ENCODE results near the gene HMCES.

Gene HMCES

DNA sequence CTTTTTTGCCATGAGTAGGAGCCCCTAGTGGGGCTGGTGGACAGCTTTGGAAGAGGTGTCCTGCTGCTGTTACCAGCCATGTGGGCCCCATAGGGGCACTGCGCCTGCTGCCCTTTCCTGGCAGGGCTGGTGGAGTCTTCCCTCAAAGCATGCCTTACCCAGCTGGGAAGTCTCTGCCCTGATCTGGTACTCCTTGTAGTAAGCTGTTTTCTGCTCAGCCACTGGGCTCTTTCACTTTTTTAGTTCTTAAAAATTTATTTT, 26.2 kb downstream of the HMCES start:
- no peak for DNase-seq
- Mint-ChIP-seq H3K27me3 (no peaks in the 10 kb centered on the region), H3K36me3 (peaks cover 27 to 28% of the 10 kb centered on the region in 2 donors), H3K27ac (no peak overlapping the region), H3K4me3 (no peak overlapping the region), H3K9me3 (no peaks in the 10 kb centered on the region), H3K4me1 (peaks cover 14 to 39% of the 10 kb centered on the region in 2 donors)
- ATAC-seq (replicated peaks): no peak

DNA sequence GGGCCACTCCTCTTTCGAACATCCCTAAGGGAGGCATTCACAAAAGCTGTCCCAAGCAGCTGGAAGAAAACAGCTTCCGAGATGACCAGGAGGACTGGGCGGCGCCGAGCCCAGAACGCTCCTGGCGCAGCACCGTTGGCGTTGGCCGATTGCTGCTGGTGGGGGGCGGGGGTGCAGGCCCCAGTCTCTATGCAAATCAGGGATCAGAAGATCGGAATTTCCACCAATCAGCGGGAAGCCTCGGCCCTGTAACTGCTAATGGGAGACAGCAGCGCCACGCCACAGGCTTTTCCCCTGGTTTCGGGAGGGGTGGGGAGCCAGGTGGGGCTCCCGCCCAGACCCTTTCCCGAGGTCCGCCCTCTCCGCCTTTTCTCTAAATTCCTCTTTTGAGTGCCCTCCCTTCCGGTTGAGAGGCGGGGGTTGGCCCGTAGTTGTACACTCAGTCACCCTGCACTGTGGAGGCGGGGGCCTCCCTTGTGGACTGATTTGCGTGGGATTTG, 27.0 kb downstream of the HMCES start:
- Mint-ChIP-seq H3K36me3 (peaks cover 27 to 28% of the 10 kb centered on the region in 2 donors), H3K4me3 (peak overlapping the region; percentile 71 to 81), H3K27ac (peak overlapping the region; percentile 77), H3K9me3 (no peaks in the 10 kb centered on the region), H3K27me3 (no peaks in the 10 kb centered on the region), H3K4me1 (peaks cover 18 to 39% of the 10 kb centered on the region in 2 donors)
- peak; percentile 84 to 85 for ATAC-seq (replicated peaks)
- DNase-seq: peak; percentile 52

DNA sequence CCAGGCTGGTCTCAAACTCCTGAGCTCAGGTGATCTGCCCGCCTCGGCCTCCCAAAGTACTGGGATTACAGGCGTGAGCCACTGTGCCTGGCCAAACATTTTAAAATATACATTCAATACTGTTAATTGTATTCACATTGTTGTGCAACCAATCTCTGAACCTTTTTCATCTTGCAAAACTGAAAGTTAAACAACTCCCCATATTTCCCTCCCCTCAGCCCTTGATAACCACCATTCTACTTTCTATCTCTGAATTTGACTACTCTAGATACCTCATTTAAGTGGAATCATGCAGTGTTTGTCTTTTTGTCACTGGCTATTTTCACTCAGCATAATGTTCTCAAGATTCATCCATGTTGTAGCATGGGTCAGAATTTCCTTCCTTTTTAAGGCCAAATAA, 30.0 kb downstream of the HMCES start:
- H3K4me1 Mint-ChIP-seq: peaks cover 31 to 55% of the 10 kb centered on the region in 2 donors

DNA sequence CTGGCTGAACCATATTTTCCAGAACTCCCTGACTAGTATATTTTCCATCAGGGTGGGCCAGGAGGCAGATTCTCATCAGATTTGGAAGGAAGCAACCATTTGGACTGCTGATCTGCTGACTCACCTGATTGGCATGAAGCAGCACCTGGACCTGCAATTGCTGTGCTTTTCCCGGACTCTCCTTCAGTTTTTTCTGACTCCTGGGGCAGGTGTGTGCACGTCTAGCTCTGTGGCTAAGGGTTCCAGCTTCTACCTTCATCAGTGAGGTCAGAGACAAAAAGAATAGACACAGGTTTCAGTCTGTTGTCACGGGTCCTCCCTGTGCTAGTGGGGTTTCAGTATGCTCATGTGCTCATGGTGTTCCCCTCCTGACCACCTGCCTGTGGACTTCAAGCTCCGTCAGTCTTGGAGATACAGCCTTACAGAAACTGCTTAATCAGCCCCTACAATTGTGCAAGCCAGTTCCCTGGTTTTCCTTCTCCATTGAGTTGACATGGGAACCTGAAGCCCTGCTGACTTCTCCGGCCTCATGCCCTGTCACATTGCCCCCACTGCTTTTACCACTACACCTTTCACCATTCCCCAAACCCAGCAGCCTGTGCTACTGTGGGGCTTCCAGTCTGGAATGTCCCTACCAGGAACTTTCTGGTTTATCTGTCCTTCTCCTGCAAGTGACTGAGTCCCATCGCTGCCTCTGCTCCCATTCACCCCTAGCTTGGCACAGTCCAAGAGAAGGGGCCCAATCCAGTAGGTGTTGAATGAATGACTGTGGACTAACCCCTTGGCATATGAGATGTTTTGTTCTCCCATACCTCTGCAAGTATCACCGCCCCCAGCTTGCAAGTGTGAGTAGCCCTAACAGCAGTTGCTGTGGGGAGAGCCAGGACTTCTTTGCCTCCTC, 31.7 kb downstream of the HMCES start:
- Mint-ChIP-seq H3K27me3 (no peaks in the 10 kb centered on the region), H3K4me1 (peaks cover 28 to 49% of the 10 kb centered on the region in 2 donors), H3K9me3 (no peaks in the 10 kb centered on the region), H3K4me3 (no peak overlapping the region), H3K36me3 (peaks cover 5 to 6% of the 10 kb centered on the region in 2 donors), H3K27ac (no peak overlapping the region)
- ATAC-seq (replicated peaks) (no peak), DNase-seq (no peak)

More for the DNA sequence above, 30.0 kb downstream of the HMCES start:
- H3K4me3 Mint-ChIP-seq: no peak overlapping the region
- no peak overlapping the region for H3K27ac Mint-ChIP-seq
- DNase-seq: no peak
- peaks cover 18 to 19% of the 10 kb centered on the region in 2 donors for H3K36me3 Mint-ChIP-seq
- H3K27me3 Mint-ChIP-seq: no peaks in the 10 kb centered on the region
- no peaks in the 10 kb centered on the region for H3K9me3 Mint-ChIP-seq
- no peak for ATAC-seq (replicated peaks)

DNA sequence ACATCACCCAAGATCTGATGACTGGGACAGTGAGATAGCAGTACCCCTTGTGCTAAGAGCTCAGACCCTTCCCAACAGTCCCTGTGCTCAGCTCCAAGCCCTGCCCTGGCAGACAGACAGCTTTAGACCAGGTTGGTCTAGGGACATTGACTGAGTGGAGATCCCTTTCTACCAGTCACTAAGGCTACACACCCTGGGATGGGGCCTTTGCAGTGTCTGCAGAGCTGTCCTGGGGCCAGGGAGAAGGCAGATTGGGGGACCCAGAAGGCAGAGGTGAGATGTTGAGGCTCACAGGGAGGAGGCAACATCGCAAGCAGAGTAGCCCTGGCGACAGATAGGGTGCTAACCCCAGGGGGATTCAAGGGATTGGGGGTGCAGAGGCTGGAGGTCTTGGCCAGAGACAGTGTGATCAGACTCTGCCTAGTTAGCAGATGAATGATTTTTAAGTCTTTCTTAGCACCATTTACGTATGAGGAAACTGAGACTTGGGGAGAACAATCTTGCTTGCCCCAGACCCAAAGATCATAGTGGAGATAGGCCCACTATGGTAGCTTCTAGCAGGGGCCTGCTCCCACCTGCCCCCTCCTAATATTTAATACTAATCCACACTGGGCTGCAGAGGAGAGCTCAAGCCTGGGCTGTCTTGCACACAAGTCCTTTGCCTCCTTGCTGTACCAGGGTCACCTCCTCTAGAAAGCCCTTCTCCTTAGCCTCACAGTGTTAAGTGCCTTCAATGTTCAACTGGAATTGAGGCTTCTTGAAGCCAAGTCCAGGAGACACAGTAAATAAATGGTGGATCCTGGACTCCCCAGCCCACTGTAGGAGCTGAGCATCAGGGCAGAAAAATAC, 32.6 kb downstream of the HMCES start:
- no peaks in the 10 kb centered on the region for H3K9me3 Mint-ChIP-seq
- H3K4me1 Mint-ChIP-seq: peaks cover 29 to 44% of the 10 kb centered on the region in 2 donors
- no peaks in the 10 kb centered on the region for H3K27me3 Mint-ChIP-seq
- H3K4me3 Mint-ChIP-seq: no peak overlapping the region
- H3K27ac Mint-ChIP-seq: peak overlapping the region; percentile 63
- H3K36me3 Mint-ChIP-seq: peaks cover 5% of the 10 kb centered on the region in 2 donors
- ATAC-seq (replicated peaks) (no peak), DNase-seq (no peak)

DNA sequence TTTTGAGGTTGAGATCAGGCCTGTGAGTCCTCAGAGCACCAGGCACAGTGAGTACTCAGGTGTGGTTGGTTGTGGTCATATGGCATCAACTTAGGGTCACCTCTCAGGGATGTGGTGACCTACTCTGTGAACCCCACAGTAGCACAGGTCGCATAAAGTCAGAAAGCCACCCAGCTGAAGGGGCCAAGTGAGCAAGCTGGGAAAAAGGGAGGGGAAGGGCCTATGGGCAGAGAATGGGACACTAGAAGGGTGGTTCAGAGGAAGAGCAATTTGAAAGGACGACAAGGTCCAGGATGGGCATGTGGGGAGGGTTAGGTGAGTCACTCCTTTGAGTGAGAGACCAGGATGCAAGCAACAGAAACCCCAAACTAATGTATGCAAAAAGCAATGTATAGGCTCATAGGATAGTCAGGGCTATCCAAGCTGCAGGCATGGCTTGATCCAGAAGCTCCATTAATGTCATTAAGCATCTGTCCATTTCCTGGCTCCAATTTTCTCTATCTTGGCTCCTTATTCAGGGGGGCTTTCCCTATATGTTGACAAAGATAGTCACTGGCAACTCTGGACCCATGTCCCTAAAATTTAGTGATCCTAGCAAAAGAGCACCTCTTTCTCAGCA, 33.5 kb downstream of the HMCES start:
- H3K27ac Mint-ChIP-seq: no peak overlapping the region
- no peak overlapping the region for H3K4me3 Mint-ChIP-seq
- no peak for ATAC-seq (replicated peaks)

DNA sequence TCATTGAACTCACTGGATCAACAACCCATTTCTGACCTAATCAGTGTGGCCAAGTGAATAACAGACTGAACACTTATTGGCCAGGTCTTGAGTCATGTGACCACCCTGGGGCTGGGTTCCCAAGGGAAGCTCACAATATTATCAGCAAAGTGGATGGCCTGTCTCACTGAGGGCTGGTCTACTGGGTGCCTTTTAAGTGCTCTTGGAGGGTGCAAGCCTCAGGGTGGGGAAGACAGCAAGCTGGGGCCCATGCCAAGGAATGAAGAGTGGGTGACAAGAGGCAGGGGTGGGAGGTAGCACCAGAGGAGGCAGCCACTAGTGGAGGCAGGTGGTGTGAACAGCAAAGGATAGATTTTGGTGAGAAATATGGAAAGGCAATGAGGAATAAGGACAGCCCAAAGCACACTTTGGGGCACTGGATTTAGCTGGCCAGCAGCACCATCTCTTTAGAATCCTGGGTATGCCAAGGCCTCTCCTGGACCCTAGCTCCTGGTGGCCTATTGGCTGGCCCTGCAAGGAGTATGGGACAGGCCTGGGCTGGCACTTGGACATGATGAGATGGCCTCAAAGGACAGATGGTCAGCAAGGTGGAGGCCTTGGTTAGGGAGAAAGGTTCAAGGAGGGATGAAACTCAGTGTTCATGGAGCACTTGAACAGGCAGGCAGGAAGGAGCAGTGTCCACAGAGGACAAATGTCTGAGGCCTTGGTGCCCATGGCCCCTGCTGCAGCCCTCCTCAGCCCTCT, 34.2 kb downstream of the HMCES start:
- H3K4me1 Mint-ChIP-seq: peaks cover 32 to 46% of the 10 kb centered on the region in 2 donors
- H3K36me3 Mint-ChIP-seq: peaks cover 5% of the 10 kb centered on the region in 2 donors
- H3K27me3 Mint-ChIP-seq: peaks cover 6 to 9% of the 10 kb centered on the region in 2 donors
- H3K4me3 Mint-ChIP-seq: no peak overlapping the region
- H3K9me3 Mint-ChIP-seq: no peaks in the 10 kb centered on the region
- DNase-seq (no peak), ATAC-seq (replicated peaks) (no peak)
- no peak overlapping the region for H3K27ac Mint-ChIP-seq

More for the DNA sequence above, 33.5 kb downstream of the HMCES start:
- peaks cover 0 to 1% of the 10 kb centered on the region in 2 donors for H3K27me3 Mint-ChIP-seq
- no peak for DNase-seq
- H3K36me3 Mint-ChIP-seq: peaks cover 5% of the 10 kb centered on the region in 2 donors
- no peaks in the 10 kb centered on the region for H3K9me3 Mint-ChIP-seq
- peaks cover 29 to 39% of the 10 kb centered on the region in 2 donors for H3K4me1 Mint-ChIP-seq

DNA sequence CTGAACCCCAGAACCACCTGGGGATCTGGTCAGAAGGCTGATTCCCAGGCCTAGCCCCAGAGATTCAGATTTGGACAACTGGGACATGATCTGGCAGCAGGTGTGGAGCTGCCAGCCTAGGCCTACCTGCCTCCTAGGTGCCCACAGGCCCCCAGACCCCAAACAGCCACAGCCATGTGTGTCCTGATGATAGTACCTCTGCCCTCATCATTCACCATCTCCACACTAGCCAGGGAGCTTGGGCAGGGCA, 34.7 kb downstream of the HMCES start:
- DNase-seq: no peak
- H3K4me1 Mint-ChIP-seq: peaks cover 34 to 48% of the 10 kb centered on the region in 2 donors
- ATAC-seq (replicated peaks): no peak
- peak overlapping the region; percentile 47 to 99 for H3K4me3 Mint-ChIP-seq
- H3K36me3 Mint-ChIP-seq: peaks cover 5% of the 10 kb centered on the region in 2 donors
- peaks cover 8 to 11% of the 10 kb centered on the region in 2 donors for H3K27me3 Mint-ChIP-seq
- H3K27ac Mint-ChIP-seq: no peak overlapping the region
- H3K9me3 Mint-ChIP-seq: no peaks in the 10 kb centered on the region

DNA sequence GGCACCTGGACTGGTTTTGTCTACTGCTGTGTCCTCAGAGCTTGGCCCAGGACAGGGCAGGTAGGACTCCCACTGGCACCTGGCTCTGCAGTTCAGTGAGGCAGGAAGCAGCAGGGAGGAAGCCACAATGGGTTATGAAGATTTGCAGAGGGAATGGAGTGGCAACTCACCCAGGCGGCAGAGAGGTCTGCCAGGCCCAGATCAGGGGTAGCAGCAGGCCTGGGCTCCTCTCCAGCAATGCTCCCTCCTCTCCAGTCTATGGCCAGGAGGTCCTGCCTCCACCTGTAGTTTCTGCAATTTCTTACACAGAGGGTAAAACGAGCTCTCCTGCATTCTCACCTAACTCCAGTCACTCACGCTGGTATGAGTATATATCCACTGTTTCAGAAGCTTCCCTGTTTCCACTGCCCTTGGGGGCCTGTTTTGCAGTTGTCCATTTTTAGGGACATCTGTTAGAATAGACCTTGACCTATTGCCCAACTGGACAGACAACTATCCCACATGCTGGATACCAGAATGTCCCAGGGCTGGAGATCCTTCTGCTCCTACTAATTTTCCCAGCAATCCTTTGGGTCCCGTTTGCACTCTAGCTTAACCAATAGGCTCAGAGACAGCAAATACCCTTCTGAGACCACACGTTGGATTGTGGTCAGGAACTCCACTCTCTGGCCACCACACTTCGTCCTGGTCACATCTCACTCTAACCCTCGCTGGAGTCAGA, 35.2 kb downstream of the HMCES start:
- ATAC-seq (replicated peaks) (no peak), DNase-seq (no peak)
- Mint-ChIP-seq H3K27me3 (peaks cover 12 to 16% of the 10 kb centered on the region in 2 donors), H3K27ac (peak overlapping the region; percentile 44), H3K36me3 (peaks cover 1 to 2% of the 10 kb centered on the region in 2 donors), H3K4me1 (peaks cover 36 to 48% of the 10 kb centered on the region in 2 donors), H3K9me3 (no peaks in the 10 kb centered on the region), H3K4me3 (peak overlapping the region; percentile 47 to 99)

DNA sequence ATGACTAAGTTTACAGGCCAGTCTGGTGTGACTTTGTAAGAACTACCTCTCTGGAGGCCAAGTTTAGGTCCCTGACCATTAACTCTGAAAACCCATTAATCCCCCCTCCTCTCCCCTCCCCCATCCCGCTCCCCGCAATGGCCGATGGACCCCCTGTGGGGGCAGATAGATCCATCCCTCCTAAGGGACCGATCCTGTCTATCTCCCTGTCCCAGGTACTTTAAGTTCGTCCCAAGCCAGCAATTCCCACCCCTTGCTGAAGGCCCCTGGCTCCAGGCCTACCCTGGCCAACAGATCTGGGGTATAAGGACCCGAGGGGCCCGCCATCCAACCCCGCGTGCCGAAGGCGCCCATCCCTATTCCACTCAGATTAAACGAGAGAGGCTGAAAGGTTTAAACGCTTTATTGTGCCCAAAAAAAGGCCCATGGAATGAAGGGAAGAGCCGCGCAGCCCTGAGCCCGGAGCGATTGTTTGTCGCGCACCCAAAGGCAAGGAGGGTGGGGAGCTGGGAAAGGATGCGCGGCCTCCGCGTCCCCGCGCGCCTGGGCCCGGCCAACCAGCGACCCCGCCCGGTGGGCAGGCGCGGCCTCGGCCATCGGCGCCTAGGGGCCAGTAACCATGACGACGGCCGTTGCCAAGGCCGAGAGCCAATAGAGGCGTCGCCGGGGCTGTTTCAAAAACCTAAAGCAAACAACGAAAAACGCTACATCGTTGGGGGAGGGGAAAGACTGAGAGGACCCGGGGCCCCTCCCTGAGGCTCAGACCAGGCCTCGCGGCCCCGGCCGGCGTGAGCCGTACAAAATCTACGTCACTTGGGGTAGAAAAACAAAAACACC, 35.9 kb downstream of the HMCES start:
- Mint-ChIP-seq H3K4me3 (peak overlapping the region; percentile 91 to 99), H3K9me3 (no peaks in the 10 kb centered on the region), H3K27me3 (peaks cover 14 to 18% of the 10 kb centered on the region in 2 donors), H3K27ac (peak overlapping the region; percentile 89), H3K4me1 (peaks cover 37 to 50% of the 10 kb centered on the region in 2 donors), H3K36me3 (peaks cover 0 to 2% of the 10 kb centered on the region in 2 donors)
- DNase-seq: peak; percentile 40
- ATAC-seq (replicated peaks): peak; percentile 35 to 48

DNA sequence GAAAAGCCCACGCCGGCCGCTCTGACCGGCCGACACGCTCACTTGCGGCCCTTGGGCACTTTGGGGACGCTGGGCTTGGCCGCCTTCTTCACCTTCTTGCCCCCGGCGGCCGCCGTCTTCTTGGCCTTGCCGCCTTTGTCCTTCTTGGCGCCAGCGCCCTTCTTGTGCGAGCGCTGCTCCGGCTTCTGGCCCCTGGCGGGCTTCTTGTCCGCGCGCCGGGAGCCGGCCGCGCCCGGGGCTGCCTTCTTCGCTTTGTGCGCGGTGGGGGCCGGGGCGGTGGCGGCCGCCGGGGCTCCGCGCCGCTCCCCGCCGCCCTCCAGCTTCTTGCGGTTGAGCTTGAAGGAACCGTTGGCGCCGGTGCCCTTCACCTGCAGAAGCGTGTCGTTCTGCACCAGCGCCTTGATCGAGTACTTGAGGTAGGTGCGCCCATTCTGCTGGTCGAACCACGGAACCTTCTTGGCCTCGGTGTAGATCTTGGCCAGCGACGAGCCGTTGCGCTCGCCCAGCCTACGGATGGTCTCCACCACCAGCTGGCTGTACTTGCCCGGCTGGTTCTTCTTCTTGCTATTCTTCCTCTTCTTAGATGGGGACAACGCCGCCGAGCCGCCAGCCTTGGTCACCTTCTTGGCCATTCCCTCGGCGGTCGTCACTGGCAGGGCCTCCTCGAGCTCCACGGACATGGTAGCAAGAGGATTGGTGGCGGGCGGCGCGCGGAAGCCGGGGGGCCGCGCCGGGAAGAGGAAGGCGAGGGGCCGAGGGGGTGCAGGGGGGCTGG, 36.7 kb downstream of the HMCES start:
- Mint-ChIP-seq H3K4me1 (peaks cover 36 to 50% of the 10 kb centered on the region in 2 donors), H3K36me3 (peaks cover 0 to 2% of the 10 kb centered on the region in 2 donors), H3K9me3 (no peaks in the 10 kb centered on the region), H3K27ac (peak overlapping the region; percentile 89), H3K4me3 (peak overlapping the region; percentile 91 to 99), H3K27me3 (peaks cover 18% of the 10 kb centered on the region in 2 donors)
- DNase-seq (no peak), ATAC-seq (replicated peaks) (peak; percentile 15 to 24)

DNA sequence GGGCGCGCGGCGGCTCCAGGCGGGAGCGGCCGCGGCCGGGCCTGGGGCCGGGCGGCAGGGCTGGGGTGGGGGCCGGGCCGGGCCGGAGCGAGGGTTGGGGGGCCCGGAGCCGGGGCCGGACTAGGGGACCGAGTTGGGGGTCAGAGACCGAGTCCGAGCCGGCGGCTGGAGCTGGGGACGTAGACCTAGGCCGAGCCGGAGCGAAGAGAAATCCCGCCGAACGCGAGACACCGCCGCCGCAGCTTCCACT, 37.3 kb downstream of the HMCES start:
- DNase-seq: no peak
- ATAC-seq (replicated peaks): no peak
- Mint-ChIP-seq H3K36me3 (peaks cover 0 to 2% of the 10 kb centered on the region in 2 donors), H3K4me1 (peaks cover 33 to 50% of the 10 kb centered on the region in 2 donors), H3K4me3 (peak overlapping the region; percentile 91 to 99), H3K27ac (peak overlapping the region; percentile 84), H3K27me3 (peaks cover 18% of the 10 kb centered on the region in 2 donors), H3K9me3 (no peaks in the 10 kb centered on the region)

Measured in stimulated activated naive B cell treated with anti-CD40 and anti-IgM and Interleukin-4, amounts not matched to agents 10 μg/mL and 1 μg/mL and 100 μg/mL, for 72 hours (primary cell).